Activated CD8-positive, alpha-beta memory T cell treated with anti-CD3 and anti-CD28 coated beads for 4 hours (primary cell): ENCODE measurements around the gene SAMD4B.
A peak's percentile ranks its signal among the peaks of the same experiment; 100 is the strongest.
"Not testable (repeated sequence)": the region's sequence is repeated elsewhere in the genome, so short reads cannot be mapped to it uniquely, and the experiment has no call there.

Experiments used
- DNase-seq, 2 donors: peaks; one replicate each; pipeline ENCODE4 v3.0.0-alpha.2; 2020; ENCODE audit warnings: low read depth in 2 of 2

The SAMD4B gene

GRCh38 chr19:39341719-39342604 lies at the start of gene SAMD4B:
Gene SAMD4B (plus strand): TSS chr19:39342421. CDS start chr19:39356894, 14,473 bp downstream.
- peak; percentile 98 to 99 for DNase-seq

- no peak for DNase-seq
Measured at GRCh38 chr19:39293394-39293793, 48.8 kb upstream of the SAMD4B start.

GRCh38 chr19:39296055-39296645 lies 46.1 kb upstream of the SAMD4B start, which contains the start of gene IFNL1:
Gene IFNL1 (plus strand): TSS chr19:39296407. CDS start chr19:39296422, 15 bp downstream.
- DNase-seq = no peak

- DNase-seq = no peak
Measured at GRCh38 chr19:39296906-39297305, 45.3 kb upstream of the SAMD4B start.

- peak; percentile 33 to 44 for DNase-seq
Measured at GRCh38 chr19:39297931-39298634, 44.1 kb upstream of the SAMD4B start.

- no peak for DNase-seq
Measured at GRCh38 chr19:39299404-39299803, 42.8 kb upstream of the SAMD4B start.

- no peak for DNase-seq
Measured at GRCh38 chr19:39299832-39300231, 42.4 kb upstream of the SAMD4B start.

- DNase-seq = no peak
Measured at GRCh38 chr19:39301021-39301420, 41.2 kb upstream of the SAMD4B start.

GRCh38 chr19:39301562-39301961 lies 40.7 kb upstream of the SAMD4B start:
- no peak for DNase-seq

GRCh38 chr19:39303373-39304184 lies 38.6 kb upstream of the SAMD4B start:
- DNase-seq = no peak

- no peak for DNase-seq
Measured at GRCh38 chr19:39304185-39304513, 38.1 kb upstream of the SAMD4B start.

- DNase-seq = no peak
Measured at GRCh38 chr19:39304701-39305571, 37.3 kb upstream of the SAMD4B start.

- no peak for DNase-seq
Measured at GRCh38 chr19:39306075-39306474, 36.1 kb upstream of the SAMD4B start.

GRCh38 chr19:39307046-39307821 lies 35.0 kb upstream of the SAMD4B start:
- DNase-seq = no peak

- no peak for DNase-seq
Measured at GRCh38 chr19:39307822-39308530, 34.2 kb upstream of the SAMD4B start.

- DNase-seq = no peak
Measured at GRCh38 chr19:39308531-39309304, 33.5 kb upstream of the SAMD4B start.

GRCh38 chr19:39309305-39309670 lies 32.9 kb upstream of the SAMD4B start:
- not testable (repeated sequence) for DNase-seq

GRCh38 chr19:39310558-39311311 lies 31.5 kb upstream of the SAMD4B start:
- DNase-seq = no peak
